ENCODE data around the gene PANX2. TPM values are rescaled to one million over a fixed set of nuclear protein-coding genes. Genes with fewer than 3 reads are reported as not detected.

PANX2 gene
- total and polyA plus RNA-seq, 2 donors (not counting 1 experiment from before 2014, with no cell fraction given), result 0.04 to 0.59 TPM

DNA sequence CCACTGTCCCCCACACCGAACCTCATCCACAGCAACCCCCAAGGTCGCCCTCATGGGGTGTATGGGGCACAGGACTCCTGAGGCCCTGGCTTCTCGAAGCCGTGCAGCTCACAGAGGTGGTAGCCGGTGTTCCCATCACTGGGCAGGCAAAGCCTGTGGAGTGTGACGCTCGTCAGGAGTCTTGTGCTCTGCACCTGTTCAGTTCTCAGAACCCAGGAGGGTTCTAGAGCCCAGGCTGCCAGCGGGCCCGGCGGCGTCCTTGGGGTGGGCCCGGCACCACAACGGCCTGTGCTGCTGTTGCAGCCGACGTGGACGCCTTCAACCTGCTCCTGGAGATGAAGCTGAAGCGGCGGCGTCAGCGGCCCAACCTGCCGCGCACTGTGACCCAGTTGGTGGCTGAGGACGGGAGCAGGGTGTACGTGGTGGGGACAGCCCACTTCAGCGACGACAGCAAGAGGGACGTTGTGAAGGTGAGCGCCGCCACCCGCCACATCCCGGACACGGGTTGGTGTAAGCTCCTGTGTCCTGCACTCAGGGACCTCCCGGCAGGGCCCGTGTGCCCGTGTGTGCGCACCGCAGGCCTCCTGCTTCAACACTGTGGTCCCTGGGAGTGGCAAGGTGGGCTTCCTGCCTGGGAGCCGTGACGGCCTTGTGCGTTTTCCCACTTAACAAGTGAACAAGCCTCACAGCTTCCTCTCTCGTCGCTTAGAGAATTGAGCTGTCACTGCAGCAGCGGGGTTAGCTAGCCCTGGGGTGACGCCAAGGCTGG, 23.7 kb downstream of the PANX2 start:
- no peaks in the 10 kb centered on the region for H3K27me3 Mint-ChIP-seq
- DNase-seq (peak; percentile 29), ATAC-seq (ENCODE audit: low read depth) (no peak)
- Histone ChIP-seq H4K20me1 (ENCODE audit: control insufficient read depth, insufficient read depth, low read length, poor library complexity, severe bottlenecking) (peaks cover 7% of the 10 kb centered on the region), H3K36me3 (replicated peaks in 1 of 2; ENCODE audit: control extremely low read depth in 1 of 2, control insufficient read depth in 1 of 2, extremely low read depth in 1 of 2, insufficient read depth in 2 of 2, low read length in 1 of 2) (peaks cover 0 to 27% of the 10 kb centered on the region in 2 experiments), H3K4me2 (replicated peaks; ENCODE audit: low read depth, low read length, poor library complexity, severe bottlenecking) (peak overlapping the region; percentile 98), H3K27ac (ENCODE audit: low read length in 2 of 2) (no peak overlapping the region), H3K4me3 (ENCODE audit: control extremely low read depth in 1 of 5, extremely low read depth in 1 of 5, insufficient read depth in 1 of 5, low read depth in 2 of 5, low read length in 4 of 5) (no peak overlapping the region), H3K9me3 (ENCODE audit: control extremely low read depth in 1 of 3, control insufficient read depth in 2 of 3, insufficient read depth in 1 of 3, low read length in 2 of 3) (peaks cover 0 to 2% (median 0%) of the 10 kb centered on the region in 3 donors), H3K27me3 (replicated peaks in 1 of 4; ENCODE audit: control extremely low read depth in 1 of 4, control insufficient read depth in 3 of 4, insufficient read depth in 4 of 4, low read length in 3 of 4) (no peaks in the 10 kb centered on the region), H3K4me1 (ENCODE audit: control insufficient read depth in 2 of 2, insufficient read depth in 2 of 2, low read length in 2 of 2) (peaks cover 60 to 71% of the 10 kb centered on the region in 2 donors), H3K79me2 (ENCODE audit: control insufficient read depth, insufficient read depth, low read length) (peaks cover 19% of the 10 kb centered on the region), H2AFZ (ENCODE audit: insufficient read depth, low read depth, low read length, poor library complexity, severe bottlenecking) (no peak overlapping the region), H3K9ac (ENCODE audit: low read length) (no peak overlapping the region)
- H3K27ac Mint-ChIP-seq, result peak overlapping the region; percentile 79
- intact Hi-C loops (cut with micrococcal nuclease), result loop anchor here (5.0 kb wide), 1 partner anchor 342 kb away; the partner anchor contains the start of gene ZBED4
- ChIA-PET CTCF (interaction anchor here (1.1 to 2.2 kb wide), 4 partner anchors 12 to 46 kb away, joined by 3 to 7 read pairs (median 4); no protein-coding TSS in a partner anchor), POLR2A (interaction anchor here (1.2 kb wide), 1 partner anchor 21 kb away, joined by 3 read pairs; no protein-coding TSS in a partner anchor)
- H3K4me1 Mint-ChIP-seq, result peaks cover 44% of the 10 kb centered on the region
- no peak for TF ChIP-seq EZH2 (IDR thresholded peaks at IDR 0.05; ENCODE audit: borderline replicate concordance, insufficient read depth, low read depth, low read length, poor library complexity, severe bottlenecking)
- peak overlapping the region; percentile 78 for H3K4me3 Mint-ChIP-seq
- H3K9me3 Mint-ChIP-seq (ENCODE audit: insufficient read depth), result no peaks in the 10 kb centered on the region
- WGBS (ENCODE audit: insufficient coverage), result 90% methylated on average over 36 of the region's 44 CpGs

DNA sequence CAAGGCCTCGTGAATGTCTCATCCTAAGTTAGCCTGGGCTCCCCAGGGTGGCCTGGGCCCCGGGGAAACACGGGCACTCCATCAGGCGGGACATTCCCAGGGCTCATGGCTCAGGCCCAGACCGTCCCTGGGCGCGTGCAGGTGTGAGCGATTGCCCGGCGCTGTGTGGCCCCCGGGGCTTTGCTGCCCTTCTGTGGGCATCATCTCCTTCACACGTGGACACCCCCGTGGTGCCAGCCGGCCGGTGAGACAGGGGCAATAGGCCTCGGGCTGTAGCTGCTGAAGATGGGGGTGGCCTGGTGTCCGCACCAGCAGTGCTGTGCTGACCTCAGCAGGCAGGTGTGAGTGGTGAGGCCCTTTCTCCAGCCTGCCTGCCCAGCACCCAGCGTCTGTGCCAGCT, 25.7 kb downstream of the PANX2 start:
- CTCF ChIA-PET, result no interaction called here
- no peak overlapping the region for H3K27ac ChIP-seq (ENCODE audit: low read length in 2 of 2)
- peaks cover 7% of the 10 kb centered on the region for H4K20me1 ChIP-seq (ENCODE audit: control insufficient read depth, insufficient read depth, low read length, poor library complexity, severe bottlenecking)
- Mint-ChIP-seq H3K9me3 (ENCODE audit: insufficient read depth) (no peaks in the 10 kb centered on the region), H3K4me1 (peaks cover 36% of the 10 kb centered on the region), H3K4me3 (no peak overlapping the region), H3K27ac (peak overlapping the region; percentile 37), H3K27me3 (no peaks in the 10 kb centered on the region)
- ATAC-seq (ENCODE audit: low read depth), result no peak
- peaks cover 0 to 2% (median 0%) of the 10 kb centered on the region in 3 donors for H3K9me3 ChIP-seq (ENCODE audit: control extremely low read depth in 1 of 3, control insufficient read depth in 2 of 3, insufficient read depth in 1 of 3, low read length in 2 of 3)
- H3K4me1 ChIP-seq (ENCODE audit: control insufficient read depth in 2 of 2, insufficient read depth in 2 of 2, low read length in 2 of 2), result peaks cover 50 to 60% of the 10 kb centered on the region in 2 donors
- no peak overlapping the region for H3K9ac ChIP-seq (ENCODE audit: low read length)
- POLR2A ChIA-PET, result interaction anchor here (0.6 to 1.5 kb wide), 3 partner anchors 9 to 275 kb away, joined by 3 to 5 read pairs (median 3); no protein-coding TSS in a partner anchor
- TF ChIP-seq EZH2 (IDR thresholded peaks at IDR 0.05; ENCODE audit: borderline replicate concordance, insufficient read depth, low read depth, low read length, poor library complexity, severe bottlenecking) (no peak), CTCF (IDR thresholded peaks at IDR 0.05) (no peak)
- intact Hi-C loops (cut with micrococcal nuclease), result no loop called here
- no peak overlapping the region for H3K4me3 ChIP-seq (ENCODE audit: control extremely low read depth in 1 of 5, extremely low read depth in 1 of 5, insufficient read depth in 1 of 5, low read depth in 2 of 5, low read length in 4 of 5)
- H3K4me2 ChIP-seq (replicated peaks; ENCODE audit: low read depth, low read length, poor library complexity, severe bottlenecking), result no peak overlapping the region
- no peaks in the 10 kb centered on the region for H3K27me3 ChIP-seq (replicated peaks in 1 of 4; ENCODE audit: control extremely low read depth in 1 of 4, control insufficient read depth in 3 of 4, insufficient read depth in 4 of 4, low read length in 3 of 4)
- H2AFZ ChIP-seq (ENCODE audit: insufficient read depth, low read depth, low read length, poor library complexity, severe bottlenecking), result no peak overlapping the region
- DNase-seq, result peak; percentile 25
- 95% methylated on average over 12 of the region's 18 CpGs for WGBS (ENCODE audit: insufficient coverage)
- H3K36me3 ChIP-seq (replicated peaks in 1 of 2; ENCODE audit: control extremely low read depth in 1 of 2, control insufficient read depth in 1 of 2, extremely low read depth in 1 of 2, insufficient read depth in 2 of 2, low read length in 1 of 2), result peaks cover 0 to 27% of the 10 kb centered on the region in 2 experiments
- H3K79me2 ChIP-seq (ENCODE audit: control insufficient read depth, insufficient read depth, low read length), result peaks cover 28% of the 10 kb centered on the region
